NCI-H460 (cell line): ENCODE results near the gene CFAP99. TPM values are rescaled to one million over a fixed set of nuclear protein-coding genes. Genes with fewer than 3 reads are reported as not detected.

ENCODE experiments used
- DNase-seq: peaks from one replicate; pipeline ENCODE4 v3.0.0-alpha.2; 2016; ENCODE audit warnings: low read depth; ENCODE audit errors: extremely low read depth
- total RNA-seq: library from RNA; depleted of rRNA; stranded (reverse); fragments of >200 nt; shearing (Covaris generic); gene quantifications from 2 replicates; pipeline ENCODE4 v1.2.3, GENCODE V29; 2014; rRNA removed

CFAP99 gene
- total RNA-seq, 1 experiment from 2014 or later: not detected

DNA sequence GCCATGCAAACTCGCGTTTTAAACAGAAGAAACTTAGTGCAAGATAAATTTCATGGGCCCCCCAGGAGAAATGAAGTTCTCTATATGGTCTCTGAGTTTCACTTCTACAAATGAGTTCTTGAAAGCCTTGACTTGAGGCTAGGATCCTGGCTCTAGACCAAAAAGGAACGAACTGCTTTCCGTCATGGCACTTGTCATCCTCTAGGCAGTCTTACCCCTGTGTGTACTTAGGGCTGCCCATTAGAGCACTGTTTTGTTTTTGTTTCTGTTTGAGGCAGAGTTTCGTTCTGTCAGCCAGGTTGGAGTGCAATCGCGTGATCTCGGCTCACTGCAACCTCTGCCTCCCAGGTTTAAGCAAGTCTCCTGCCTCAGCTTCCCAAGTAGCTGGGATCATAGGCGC lies 79.2 kb downstream of the CFAP99 start:
- DNase-seq: no peak

- DNase-seq: no peak
Observed at GRCh38 chr4:2500547-2500946, 81.8 kb downstream of the CFAP99 start.

- no peak for DNase-seq
Observed at GRCh38 chr4:2501034-2501594, 82.4 kb downstream of the CFAP99 start.

- DNase-seq: no peak
Observed at GRCh38 chr4:2503809-2504208, 85.1 kb downstream of the CFAP99 start.

DNA sequence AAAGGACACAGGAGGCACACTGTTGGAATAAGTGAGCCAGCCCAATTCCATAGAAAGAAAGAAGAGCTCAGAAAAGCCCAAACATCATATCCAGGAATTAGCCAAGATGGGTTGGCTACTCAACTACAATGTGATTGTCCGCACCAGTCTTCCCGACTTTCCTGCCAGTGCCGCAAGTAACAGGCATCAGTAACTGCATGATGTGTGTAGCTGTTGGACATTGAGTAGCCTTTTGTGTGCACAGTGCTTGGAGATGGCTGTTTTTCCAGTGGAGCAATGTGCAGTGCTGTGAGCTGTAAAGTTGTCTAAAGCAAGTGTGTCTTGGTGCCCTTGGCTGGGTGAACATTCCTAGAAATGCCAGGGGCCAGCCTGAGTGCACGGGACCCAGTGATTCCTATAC lies 88.5 kb downstream of the CFAP99 start:
- DNase-seq: no peak

- DNase-seq: no peak
Observed at GRCh38 chr4:2507855-2508254, 89.1 kb downstream of the CFAP99 start.

GRCh38 chr4:2510351-2511259 lies 91.8 kb downstream of the CFAP99 start:
- DNase-seq: no peak

- no peak for DNase-seq
Observed at GRCh38 chr4:2511645-2512131, 92.9 kb downstream of the CFAP99 start.

Other genes starting within 250 kb of the CFAP99 start
- gene HAUS3, start 176.8 kb upstream of the CFAP99 start, total RNA-seq: 11.9 and 12.3 TPM in 2 replicates
- 0.50 and 0.75 TPM in 2 replicates for gene POLN, start 176.8 kb upstream of the CFAP99 start, total RNA-seq
- gene MXD4, start 156.8 kb upstream of the CFAP99 start, total RNA-seq: 8.6 and 12.8 TPM in 2 replicates
- gene ZFYVE28, start 310 bp upstream of the CFAP99 start, total RNA-seq: 7.1 and 10.0 TPM in 2 replicates
- gene RNF4, start 50.2 kb downstream of the CFAP99 start, total RNA-seq: 53.3 and 61.6 TPM in 2 replicates
- 9.8 and 12.2 TPM in 2 replicates for gene FAM193A, start 117.7 kb downstream of the CFAP99 start, total RNA-seq